Astrocyte (in vitro differentiated cells and primary cell): ENCODE data around the gene CIC. TPM values are rescaled to one million over a fixed set of nuclear protein-coding genes. Genes with fewer than 3 reads are reported as not detected.

Experiments
- DNase-seq: peaks from one replicate; pipeline ENCODE4 v3.0.0-alpha.2; 2010; ENCODE audit warnings: low read depth
- FAIRE-seq: peaks from 2 replicates; lab custom pipeline; 2011; peaks lifted over from hg19 to GRCh38; lab: Jason Lieb, UNC
- H2AFZ ChIP-seq: 2 replicates; pipeline ENCODE4 v1.6.0; 2012; ENCODE audit warnings: low read depth, low read length, inconsistent platforms
- H3K27ac ChIP-seq: 2 replicates; pipeline ENCODE4 v1.5.1; 2011; ENCODE audit warnings: low read depth, low read length, inconsistent platforms
- H3K27me3 ChIP-seq: 2 replicates; pipeline ENCODE4 v1.6.0; 2011; ENCODE audit warnings: low read length, inconsistent platforms; ENCODE audit not compliant: insufficient read depth
- H3K36me3 ChIP-seq: 2 replicates; pipeline ENCODE4 v1.5.1; 2011; ENCODE audit warnings: low read length, inconsistent platforms; ENCODE audit not compliant: insufficient read depth
- H3K4me1 ChIP-seq: 2 replicates; pipeline ENCODE4 v1.5.1; 2011; ENCODE audit warnings: low read length, inconsistent platforms; ENCODE audit not compliant: insufficient read depth
- H3K4me2 ChIP-seq: 2 replicates; pipeline ENCODE4 v1.6.0; 2012; ENCODE audit warnings: low read length, inconsistent platforms
- H3K4me3 ChIP-seq: 2 replicates; pipeline ENCODE4 v1.5.1; 2011; ENCODE audit warnings: low read depth, mild to moderate bottlenecking, low read length, inconsistent platforms; ENCODE audit not compliant: insufficient read depth
- H3K79me2 ChIP-seq: 2 replicates; pipeline ENCODE4 v1.6.0; 2012; ENCODE audit warnings: mild to moderate bottlenecking, low read length, inconsistent platforms; ENCODE audit not compliant: insufficient read depth
- H3K9ac ChIP-seq: 2 replicates; pipeline ENCODE4 v1.6.0; 2012; ENCODE audit warnings: mild to moderate bottlenecking, low read length, inconsistent platforms
- H3K9me3 ChIP-seq: 2 replicates; pipeline ENCODE4 v1.5.1; 2012; ENCODE audit warnings: low read depth, mild to moderate bottlenecking, low read length, inconsistent platforms; ENCODE audit not compliant: insufficient read depth
- H4K20me1 ChIP-seq: 2 replicates; pipeline ENCODE4 v1.6.0; 2012; ENCODE audit warnings: low read length, inconsistent platforms; ENCODE audit not compliant: insufficient read depth
- H3K27ac Mint-ChIP-seq: one replicate; pipeline ENCODE4 v1.8.0; 2021; ENCODE audit warnings: mild to moderate bottlenecking, mixed read lengths; ENCODE audit not compliant: unreplicated experiment
- H3K27me3 Mint-ChIP-seq: one replicate; pipeline ENCODE4 v1.8.0; 2021; ENCODE audit warnings: low read depth, mixed read lengths; ENCODE audit not compliant: unreplicated experiment
- H3K36me3 Mint-ChIP-seq: one replicate; pipeline ENCODE4 v1.8.0; 2021; ENCODE audit warnings: low read depth, mixed read lengths; ENCODE audit not compliant: unreplicated experiment
- H3K4me1 Mint-ChIP-seq: one replicate; pipeline ENCODE4 v1.8.0; 2021; ENCODE audit warnings: low read depth, mixed read lengths; ENCODE audit not compliant: unreplicated experiment
- H3K4me3 Mint-ChIP-seq: one replicate; pipeline ENCODE4 v1.8.0; 2021; ENCODE audit warnings: mild to moderate bottlenecking, moderate library complexity, mixed read lengths; ENCODE audit not compliant: unreplicated experiment
- H3K9me3 Mint-ChIP-seq: one replicate; pipeline ENCODE4 v1.8.0; 2021; ENCODE audit warnings: mild to moderate bottlenecking, mixed read lengths; ENCODE audit not compliant: unreplicated experiment
- EZH2 ChIP-seq: IDR thresholded peaks from 2 replicates; pipeline ENCODE4 v1.6.1; 2012; ENCODE audit warnings: mild to moderate bottlenecking, low read length, inconsistent platforms; ENCODE audit not compliant: insufficient read depth
- total RNA-seq: library from RNA; stranded (reverse); gene quantifications from 2 replicates; pipeline ENCODE4 v1.2.1, GENCODE V29; 2021
- TF ChIP-seq, protein P1 (sequence below): IDR thresholded peaks from 2 replicates; pipeline ENCODE4 v1.5.1; 2011; ENCODE audit warnings: low read depth, mild to moderate bottlenecking, inconsistent platforms, low read length, moderate library complexity; ENCODE audit not compliant: insufficient read depth

Gene CIC
- total RNA-seq, 1 donor from 2014 or later = 78.5 TPM

DNA sequence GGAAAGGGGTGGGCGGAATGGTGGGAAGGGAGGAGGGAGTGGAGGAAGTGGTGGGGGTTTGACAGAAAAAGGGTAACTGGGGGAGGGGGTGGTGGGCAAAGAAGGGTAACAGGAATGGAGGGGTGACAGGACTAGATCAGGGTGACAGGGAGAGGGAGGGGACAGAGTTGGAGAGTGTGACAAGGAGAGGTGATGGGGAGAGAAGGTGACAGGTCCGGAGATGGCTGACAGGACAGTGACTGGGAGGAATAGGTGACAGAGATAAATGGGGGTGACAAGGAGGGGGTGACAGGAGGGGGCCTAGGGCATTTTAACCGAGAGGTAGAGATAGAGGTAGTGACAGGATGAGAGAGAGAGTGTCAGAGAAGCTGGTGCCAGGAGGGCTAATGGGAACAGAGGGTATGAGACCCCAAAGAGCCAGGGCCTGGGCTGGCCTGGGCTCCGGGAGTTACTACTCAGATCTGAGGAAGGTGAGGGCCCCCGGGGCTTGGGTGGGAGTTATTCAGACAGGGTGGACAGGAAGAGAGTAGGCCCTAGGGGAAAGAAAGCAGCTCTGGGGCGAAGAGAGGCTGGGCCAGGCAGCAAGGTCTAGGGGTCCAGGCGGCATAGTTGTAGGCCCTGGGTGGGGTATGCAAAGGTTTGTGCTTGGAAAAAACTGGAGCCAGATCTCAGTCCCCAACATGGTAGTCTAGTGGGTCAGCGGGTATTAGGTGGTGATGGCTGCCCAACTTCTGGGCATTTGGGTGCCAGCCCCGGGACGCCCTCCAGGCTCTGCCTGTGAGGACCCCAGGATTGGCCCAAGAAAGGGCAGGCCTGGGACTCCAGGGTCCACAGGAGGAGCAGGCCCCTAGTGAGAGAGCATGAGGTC lies 660 bp downstream of the CIC start:
- H2AFZ ChIP-seq = no peak overlapping the region
- peak overlapping the region; percentile 92 for H3K27ac Mint-ChIP-seq
- no peaks in the 10 kb centered on the region for H3K27me3 Mint-ChIP-seq
- H3K9ac ChIP-seq = peak overlapping the region; percentile 95
- peaks cover 25% of the 10 kb centered on the region for H3K4me1 ChIP-seq
- H3K4me1 Mint-ChIP-seq = peaks cover 17% of the 10 kb centered on the region
- H3K36me3 ChIP-seq = peaks cover under 1% of the 10 kb centered on the region
- peaks cover 54% of the 10 kb centered on the region for H3K79me2 ChIP-seq
- no peaks in the 10 kb centered on the region for H3K9me3 ChIP-seq
- peak overlapping the region; percentile 86 for H3K4me3 Mint-ChIP-seq
- no peaks in the 10 kb centered on the region for H3K9me3 Mint-ChIP-seq
- peaks cover 8% of the 10 kb centered on the region for H4K20me1 ChIP-seq
- DNase-seq = no peak
- H3K27ac ChIP-seq = peak overlapping the region; percentile 92
- FAIRE-seq = no peak
- H3K27me3 ChIP-seq = no peaks in the 10 kb centered on the region
- H3K4me2 ChIP-seq = peak overlapping the region; percentile 100
- peaks cover 4% of the 10 kb centered on the region for H3K36me3 Mint-ChIP-seq
- H3K4me3 ChIP-seq = peak overlapping the region; percentile 86
- TF ChIP-seq EZH2 = no peak
- TF ChIP-seq, protein P1, sequence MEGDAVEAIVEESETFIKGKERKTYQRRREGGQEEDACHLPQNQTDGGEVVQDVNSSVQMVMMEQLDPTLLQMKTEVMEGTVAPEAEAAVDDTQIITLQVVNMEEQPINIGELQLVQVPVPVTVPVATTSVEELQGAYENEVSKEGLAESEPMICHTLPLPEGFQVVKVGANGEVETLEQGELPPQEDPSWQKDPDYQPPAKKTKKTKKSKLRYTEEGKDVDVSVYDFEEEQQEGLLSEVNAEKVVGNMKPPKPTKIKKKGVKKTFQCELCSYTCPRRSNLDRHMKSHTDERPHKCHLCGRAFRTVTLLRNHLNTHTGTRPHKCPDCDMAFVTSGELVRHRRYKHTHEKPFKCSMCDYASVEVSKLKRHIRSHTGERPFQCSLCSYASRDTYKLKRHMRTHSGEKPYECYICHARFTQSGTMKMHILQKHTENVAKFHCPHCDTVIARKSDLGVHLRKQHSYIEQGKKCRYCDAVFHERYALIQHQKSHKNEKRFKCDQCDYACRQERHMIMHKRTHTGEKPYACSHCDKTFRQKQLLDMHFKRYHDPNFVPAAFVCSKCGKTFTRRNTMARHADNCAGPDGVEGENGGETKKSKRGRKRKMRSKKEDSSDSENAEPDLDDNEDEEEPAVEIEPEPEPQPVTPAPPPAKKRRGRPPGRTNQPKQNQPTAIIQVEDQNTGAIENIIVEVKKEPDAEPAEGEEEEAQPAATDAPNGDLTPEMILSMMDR = no peak

DNA sequence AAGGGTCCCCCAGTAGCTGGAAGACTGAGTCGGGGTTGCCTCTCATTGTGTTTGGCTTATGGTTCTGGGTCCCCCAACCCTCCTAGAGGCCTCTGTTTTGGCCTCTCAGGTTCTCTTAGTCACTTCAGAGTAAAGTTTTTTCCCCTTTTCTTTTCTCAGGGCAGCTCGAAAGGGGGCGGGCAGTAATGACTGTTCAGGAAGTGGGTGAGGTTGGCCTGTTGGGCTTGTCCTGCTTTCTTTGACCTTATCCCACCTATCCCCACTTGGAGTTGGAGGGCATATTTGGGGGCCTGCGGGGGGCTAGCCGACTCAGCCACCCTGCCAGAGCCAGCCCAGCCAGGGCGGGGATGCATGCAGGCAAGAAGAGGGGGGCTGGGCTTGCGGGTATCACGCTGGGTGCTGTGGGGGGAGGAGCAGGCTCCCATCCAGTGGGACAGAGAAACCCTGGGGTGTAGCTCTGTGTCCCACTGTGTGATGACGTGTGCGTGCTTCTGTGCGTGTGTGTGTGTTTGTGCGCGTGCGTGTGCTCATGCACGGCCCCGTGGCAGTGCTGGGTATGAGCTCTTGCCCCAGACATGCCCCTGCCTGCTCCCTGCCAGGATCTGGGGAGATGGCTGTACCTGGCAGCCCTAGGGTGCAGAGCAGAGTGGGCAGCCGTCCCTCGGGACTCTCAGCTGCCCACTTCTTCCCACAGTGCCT lies 1.4 kb downstream of the CIC start:
- H3K27ac ChIP-seq = peak overlapping the region; percentile 92
- Mint-ChIP-seq H3K27ac (peak overlapping the region; percentile 92), H3K27me3 (no peaks in the 10 kb centered on the region), H3K4me3 (peak overlapping the region; percentile 86), H3K4me1 (peaks cover 22% of the 10 kb centered on the region), H3K9me3 (no peaks in the 10 kb centered on the region), H3K36me3 (peaks cover 9% of the 10 kb centered on the region)
- peak overlapping the region; percentile 100 for H3K4me2 ChIP-seq
- no peak overlapping the region for H2AFZ ChIP-seq
- no peaks in the 10 kb centered on the region for H3K27me3 ChIP-seq
- peaks cover 6% of the 10 kb centered on the region for H3K36me3 ChIP-seq
- H3K9me3 ChIP-seq = no peaks in the 10 kb centered on the region
- FAIRE-seq (peak; percentile 39), DNase-seq (peak; percentile 58)
- H3K9ac ChIP-seq = peak overlapping the region; percentile 95
- H3K4me1 ChIP-seq = peaks cover 30% of the 10 kb centered on the region
- H3K79me2 ChIP-seq = peaks cover 62% of the 10 kb centered on the region
- TF ChIP-seq EZH2 = no peak
- TF ChIP-seq, protein P1 = no peak
- H3K4me3 ChIP-seq = peak overlapping the region; percentile 86
- H4K20me1 ChIP-seq = peaks cover 16% of the 10 kb centered on the region
